AG04449 (cell line): ENCODE measurements around the gene VPS13C.
"Not testable (repeated sequence)": the region's sequence is repeated elsewhere in the genome, so short reads cannot be mapped to it uniquely, and the experiment has no call there.

ENCODE experiments used
- CTCF ChIA-PET: fragments of 350-600 bp; formaldehyde crosslinking; extraction: SDS; loops from one replicate; lab custom pipeline; 2021; ENCODE audit warnings: antibody characterized with exemption; lab: Yijun Ruan, JAX
- POLR2A ChIA-PET: fragments of 400-600, 350-600 bp; formaldehyde crosslinking; extraction: SDS; loops from one replicate; lab custom pipeline; 2020; ENCODE audit warnings: antibody characterized with exemption, inconsistent platforms; lab: Yijun Ruan, JAX
- DNase-seq: peaks from one replicate; pipeline ENCODE4 v3.0.0-alpha.2; 2010; ENCODE audit warnings: low read depth, low spot score
- H3K4me3 ChIP-seq: 2 replicates; pipeline ENCODE4 v1.5.1; 2011; ENCODE audit warnings: low read depth, mild to moderate bottlenecking, control low read depth, low read length
- CTCF ChIP-seq: IDR thresholded peaks from one replicate; pipeline ENCODE4 v1.5.1; 2011; ENCODE audit warnings: mild to moderate bottlenecking, moderate library complexity, low read length, control low read depth, inconsistent platforms; ENCODE audit not compliant: insufficient read depth; ENCODE audit errors: missing control alignments

VPS13C gene

GRCh38 chr15:62026487-62027262 lies 33.6 kb downstream of the VPS13C start:
- no peak overlapping the region for H3K4me3 ChIP-seq
- POLR2A ChIA-PET, result no interaction called here
- DNase-seq, result no peak
- CTCF ChIA-PET, result interaction anchor here (1.7 kb wide), 1 partner anchor 34 kb away, joined by 4 read pairs; no protein-coding TSS in a partner anchor
- TF ChIP-seq CTCF, result no peak

DNA sequence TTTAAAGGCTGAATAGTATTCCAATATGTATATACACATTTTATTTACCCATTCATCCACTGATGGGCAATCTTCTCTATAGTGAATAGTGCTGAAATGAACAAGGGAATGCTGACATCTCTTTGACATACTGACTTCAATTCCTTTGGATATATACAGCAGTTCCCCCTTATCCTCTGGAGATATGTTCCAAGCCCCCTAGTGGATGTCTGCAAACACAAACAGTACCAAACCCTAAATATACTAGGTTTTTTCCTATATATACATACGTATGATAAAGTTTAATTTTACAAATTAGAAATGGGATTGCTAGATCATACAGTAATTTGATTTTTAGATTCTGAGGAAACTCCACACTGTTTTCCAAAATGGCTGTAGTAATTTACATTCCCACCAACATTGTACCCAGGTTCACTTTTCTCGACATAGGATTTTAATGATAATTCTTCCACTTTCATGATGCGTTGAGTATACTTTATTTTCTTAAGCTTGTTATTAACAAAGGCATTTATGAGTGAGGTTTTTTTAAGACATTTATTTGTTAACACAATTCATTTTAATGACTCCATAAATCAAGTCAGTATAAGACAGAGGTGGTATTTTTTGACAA lies 38.2 kb downstream of the VPS13C start:
- TF ChIP-seq CTCF, result peak; percentile 1
- H3K4me3 ChIP-seq, result no peak overlapping the region
- ChIA-PET CTCF (interaction anchor here (1.4 kb wide), 1 partner anchor 10 kb away, joined by 3 read pairs; no protein-coding TSS in a partner anchor), POLR2A (no interaction called here)
- DNase-seq, result no peak

DNA sequence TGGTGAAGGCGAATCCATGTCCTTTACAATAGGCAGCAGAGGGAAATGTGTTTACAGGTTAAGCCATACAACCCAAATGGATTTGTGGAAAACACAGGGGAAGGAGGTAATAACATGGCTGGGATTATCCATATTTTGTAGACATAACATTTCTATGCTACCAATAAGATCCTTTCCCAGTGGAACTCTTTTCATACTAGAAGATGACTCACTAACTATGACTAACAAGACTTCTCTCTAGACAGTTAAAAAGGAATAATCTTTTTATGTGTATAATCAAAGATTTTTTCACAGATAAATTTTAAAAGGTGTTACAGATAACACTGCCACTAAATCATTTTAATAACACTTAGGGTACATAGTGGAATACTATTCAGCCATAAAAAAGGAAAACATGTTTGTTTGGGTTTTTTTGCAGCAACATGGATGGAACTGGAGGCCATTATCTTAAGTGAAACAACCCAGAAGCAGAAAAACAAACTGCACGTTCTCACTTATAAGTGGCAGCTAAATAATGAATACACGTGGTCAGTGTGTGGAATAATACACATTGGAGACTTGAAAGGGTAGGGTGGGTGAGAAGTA lies 39.6 kb downstream of the VPS13C start:
- no peak overlapping the region for H3K4me3 ChIP-seq
- TF ChIP-seq CTCF, result no peak
- no peak for DNase-seq
- POLR2A ChIA-PET, result no interaction called here
- CTCF ChIA-PET, result interaction anchor here (0.7 kb wide), 1 partner anchor 27 kb away, joined by 5 read pairs; no protein-coding TSS in a partner anchor

GRCh38 chr15:62005354-62005753 lies 54.9 kb downstream of the VPS13C start:
- CTCF ChIA-PET, POLR2A ChIA-PET, H3K4me3 ChIP-seq, DNase-seq: not testable (repeated sequence)

DNA sequence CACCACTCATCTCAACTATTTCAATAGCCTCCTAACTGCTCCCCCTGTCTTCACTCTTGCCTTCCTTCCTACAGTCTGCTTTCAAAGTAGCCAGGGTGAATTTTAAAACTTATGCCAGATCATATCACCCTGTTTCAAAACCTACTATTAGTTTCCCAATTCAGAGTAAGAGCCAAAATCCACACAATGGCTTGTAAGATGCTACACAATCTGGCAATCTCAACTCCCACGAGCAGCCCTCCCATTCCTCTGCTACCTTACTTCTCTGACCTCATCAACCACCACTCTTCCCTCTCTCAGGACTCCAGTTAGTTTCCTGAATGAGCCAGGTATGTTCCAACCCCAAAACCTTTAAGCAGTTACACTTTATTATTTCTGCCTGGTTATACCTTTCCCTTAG lies 62.5 kb downstream of the VPS13C start:
- H3K4me3 ChIP-seq, result no peak overlapping the region
- no peak for DNase-seq
- ChIA-PET POLR2A (no interaction called here), CTCF (interaction anchor here (0.7 kb wide), 1 partner anchor 63 kb away, joined by 4 read pairs; the partner anchor contains the start of gene VPS13C)
- no peak for TF ChIP-seq CTCF

- no peak overlapping the region for H3K4me3 ChIP-seq
- CTCF ChIA-PET, result interaction anchor here (1.2 to 1.6 kb wide), 2 partner anchors 17 to 18 kb away, joined by 3 to 4 read pairs; no protein-coding TSS in a partner anchor
- DNase-seq, result no peak
- no peak for TF ChIP-seq CTCF
- POLR2A ChIA-PET, result no interaction called here
These were observed 64.1 kb downstream of the VPS13C start for GRCh38 chr15:61996056-61996635.
